HepG2 (cell line): ENCODE measurements around the gene EREG. TPM values are rescaled to one million over a fixed set of nuclear protein-coding genes. Genes with fewer than 3 reads are reported as not detected.

Experiments
- ATAC-seq: fragments of 200-7000 bp; cut with Tn5 transposase; 3 replicates; pipeline ENCODE4 v1.9.1; 2020; ENCODE audit warnings: mild to moderate bottlenecking, moderate library complexity
- BruUV-seq: library from RNA; stranded (reverse); fragments of 400-500 nt; replicated peaks from 2 replicates; lab custom pipeline; 2021; lab: Mats Ljungman, UMichigan
- CTCF ChIA-PET: fragments of 300-600 bp; formaldehyde crosslinking; extraction: SDS; loops from one replicate; lab custom pipeline; 2021; ENCODE audit warnings: low total read pairs, inconsistent platforms, low intra/inter-chr PET ratio; lab: Yijun Ruan, JAX
- POLR2A ChIA-PET: fragments of 350-600 bp; sonication (Branson Sonifier 250); formaldehyde crosslinking; loops from one replicate; lab custom pipeline; 2020; ENCODE audit warnings: antibody characterized with exemption, inconsistent platforms; lab: Yijun Ruan, JAX
- DNase-seq: peaks from one replicate; pipeline ENCODE4 v3.0.0-alpha.2; 2015; ENCODE audit warnings: low spot score
- FAIRE-seq: peaks from 3 replicates; lab custom pipeline; 2011; peaks lifted over from hg19 to GRCh38; lab: Jason Lieb, UNC
- H2AFZ ChIP-seq: one replicate; pipeline ENCODE4 v1.6.1; 2011; ENCODE audit warnings: low read length, inconsistent platforms
- H3K27ac ChIP-seq: fragments of 300-600 bp; 3 replicates; pipeline ENCODE4 v1.8.0; 2011; ENCODE audit warnings: mixed run types, mild to moderate bottlenecking, mixed read lengths, low read length, inconsistent platforms; ENCODE audit not compliant: insufficient read depth; ENCODE audit errors: extremely low read length
- H3K27me3 ChIP-seq, 2 experiments: fragments of 200-600 bp in 1 of 2; 2 replicates in 1 of 2; 3 replicates in 1 of 2; pipeline versions ENCODE4 v1.6.0 to v1.8.0; 2011; ENCODE audit warnings: low read length in 2 of 2, mild to moderate bottlenecking in 2 of 2, moderate library complexity in 2 of 2, inconsistent platforms in 1 of 2; ENCODE audit not compliant: insufficient read depth in 2 of 2, control insufficient read depth in 1 of 2
- H3K36me3 ChIP-seq, 2 experiments: fragments of 200-600 bp in 1 of 2; replicated peaks in 1 of 2; 2 replicates in 1 of 2; 3 replicates in 1 of 2; pipeline versions ENCODE4 v1.5.1 to v1.8.0; 2011; ENCODE audit warnings: low read length in 2 of 2, inconsistent platforms in 1 of 2; ENCODE audit not compliant: insufficient read depth in 2 of 2, control insufficient read depth in 1 of 2
- H3K4me1 ChIP-seq: 2 replicates; pipeline ENCODE4 v1.5.1; 2012; ENCODE audit warnings: low read length, inconsistent platforms; ENCODE audit not compliant: insufficient read depth
- H3K4me2 ChIP-seq: 2 replicates; pipeline ENCODE4 v1.6.0; 2011; ENCODE audit warnings: low read depth, low read length, inconsistent platforms
- H3K4me3 ChIP-seq, 3 experiments: fragments of 200-600 bp in 1 of 3; sonication (generic), shearing (Covaris generic) in 1 of 3; replicated peaks in 1 of 3; 2 replicates each; pipeline ENCODE4 v1.5.1; 2011 to 2016; ENCODE audit warnings: low read length in 3 of 3, inconsistent platforms in 2 of 3, low read depth in 2 of 3, mild to moderate bottlenecking in 2 of 3, control low read depth in 1 of 3, mixed read lengths in 1 of 3; ENCODE audit not compliant: insufficient read depth in 1 of 3
- H3K79me2 ChIP-seq: one replicate; pipeline ENCODE4 v1.6.1; 2011; ENCODE audit warnings: low read length, inconsistent platforms; ENCODE audit not compliant: insufficient read depth
- H3K9ac ChIP-seq: 2 replicates; pipeline ENCODE4 v1.6.0; 2011; ENCODE audit warnings: mild to moderate bottlenecking, low read depth, low read length, inconsistent platforms; ENCODE audit not compliant: insufficient read depth
- H3K9me3 ChIP-seq: 2 replicates; pipeline ENCODE4 v1.5.1; 2012; ENCODE audit warnings: mild to moderate bottlenecking, low read length
- H4K20me1 ChIP-seq: 2 replicates; pipeline ENCODE4 v1.6.0; 2011; ENCODE audit warnings: inconsistent platforms, mild to moderate bottlenecking, low read length, moderate library complexity; ENCODE audit not compliant: insufficient read depth
- MAFF ChIP-seq: IDR thresholded peaks from 2 replicates; pipeline ENCODE4 v1.6.1; 2011; ENCODE audit warnings: low read depth, low read length, improper control_type of control experiment
- MAFK ChIP-seq, 2 experiments: IDR thresholded peaks in 1 of 2; conservative IDR thresholded peaks in 1 of 2; 2 replicates each; pipeline ENCODE4 v1.6.1; 2011; ENCODE audit warnings: improper control_type of control experiment in 2 of 2, low read length in 2 of 2
- MLXIP ChIP-seq: sonication (generic); formaldehyde crosslinking; IDR thresholded peaks from 2 replicates; pipeline ENCODE4 v1.9.0; 2021; ENCODE audit warnings: missing genetic modification reagents, borderline replicate concordance
- PRDM4 ChIP-seq: sonication (generic); formaldehyde crosslinking; IDR thresholded peaks from 2 replicates; pipeline ENCODE4 v1.9.0; 2021; ENCODE audit warnings: missing genetic modification reagents, borderline replicate concordance
- STAG1 ChIP-seq: sonication (generic); formaldehyde crosslinking; IDR thresholded peaks from 2 replicates; pipeline ENCODE4 v1.4.0; 2020; ENCODE audit warnings: missing genetic modification reagents
- TARDBP ChIP-seq: sonication (generic); formaldehyde crosslinking; IDR thresholded peaks from 2 replicates; pipeline ENCODE4 v1.8.0; 2022; ENCODE audit warnings: mild to moderate bottlenecking, missing genetic modification reagents
- ZBTB37 ChIP-seq: sonication (generic); formaldehyde crosslinking; IDR thresholded peaks from 2 replicates; pipeline ENCODE4 v1.4.0; 2020; ENCODE audit warnings: mild to moderate bottlenecking, missing genetic modification reagents
- ZNF768 ChIP-seq: sonication (generic); formaldehyde crosslinking; IDR thresholded peaks from 2 replicates; pipeline ENCODE4 v1.4.0; 2020; ENCODE audit warnings: missing genetic modification reagents
- WGBS: methylation state at CpG from one replicate; pipeline ENCODE4 v1.1.6; 2017; ENCODE audit warnings: low lambda C conversion rate; 5-methylcytosine and 5-hydroxymethylcytosine counted together
- in situ Hi-C: cut with HindIII; loops from 2 replicates; pipeline ENCODE4 v1.10.0; 2017; ENCODE audit warnings: low pct_unique_long_range_greater_than_20kb; ENCODE audit not compliant: extremely low pct_ligation_motif_present
- intact Hi-C: fragments of 100-400 bp; cut with micrococcal nuclease; formaldehyde crosslinking; loops from one replicate; pipeline ENCODE4 v1.10.0; 2022; ENCODE audit not compliant: unreplicated experiment
- polyA plus RNA-seq, 8 experiments: library from polyadenylated mRNA; depleted of rRNA in 3 of 8; stranded (reverse) in 7 of 8; unstranded in 1 of 8; fragments of >200 nt; fragmentation: Illumina TruSeq in 4 of 8; extraction: Trizol in 4 of 8; gene quantifications; 2 replicates each; pipeline versions ENCODE4 v1.2.1 to v1.2.3, GENCODE V29; 2011 to 2016; ENCODE audit warnings: low read depth in 4 of 8, missing spikeins in 1 of 8, mixed read lengths in 1 of 8; ENCODE audit not compliant: insufficient read depth in 1 of 8
- total RNA-seq, 5 experiments: library from RNA; depleted of rRNA; stranded (reverse); fragments of >200 nt; fragmentation: Illumina TruSeq; extraction: Trizol; gene quantifications; 2 replicates each; pipeline ENCODE4 v1.2.3, GENCODE V29; 2016; ENCODE audit warnings: low read depth in 1 of 5

Gene EREG
- total and polyA plus RNA-seq, 2 of the 13 experiments (the other 11 are each of a cell fraction or from before 2014, with no cell fraction given), result 0.11 to 0.13 TPM

- H3K79me2 ChIP-seq, result no peaks in the 10 kb centered on the region
- 37% methylated on average over 1 of the region's 1 CpG for whole genome bisulfite sequencing
- FAIRE-seq, result no peak
- H3K36me3 ChIP-seq, result no peaks in the 10 kb centered on the region
- H3K4me3 ChIP-seq, result no peak overlapping the region
- no peak overlapping the region for H2AFZ ChIP-seq
- no peaks in the 10 kb centered on the region for H3K4me1 ChIP-seq
- no TSS peak for BruUV-seq
- H3K27me3 ChIP-seq, result no peaks in the 10 kb centered on the region
- POLR2A ChIA-PET, result no interaction called here
- no peak overlapping the region for H3K9ac ChIP-seq
- H3K9me3 ChIP-seq, result no peaks in the 10 kb centered on the region
- no peak for TF ChIP-seq TARDBP (CRISPR knock-in tag)
- TF ChIP-seq MAFK (conservative IDR thresholded peaks at IDR 0.05 in 1 of 2, IDR thresholded peaks at IDR 0.05 in 1 of 2; ENCODE audit: low read length in 2 of 2), result peak; percentile 36 to 49; a peak in 2 of 4 replicates
- TF ChIP-seq PRDM4, result no peak
- peak; percentile 45; the same call in 1 of the 2 replicates for TF ChIP-seq MAFF
- DNase-seq, result no peak
- CTCF ChIA-PET, result no interaction called here
- H3K27ac ChIP-seq, result no peak overlapping the region
- H3K4me2 ChIP-seq, result no peak overlapping the region
- intact Hi-C loops, result loop anchor here (5.0 kb wide), 1 partner anchor 187 kb away; no protein-coding TSS in a partner anchor
- no peaks in the 10 kb centered on the region for H4K20me1 ChIP-seq
- in situ Hi-C loops, result no loop called here
- no peak for ATAC-seq
These were observed 9.2 kb downstream of the EREG start for GRCh38 chr4:74374128-74374527.

- H2AFZ ChIP-seq, result no peak overlapping the region
- DNase-seq, result no peak
- POLR2A ChIA-PET, result no interaction called here
- CTCF ChIA-PET, result no interaction called here
- no peaks in the 10 kb centered on the region for H3K4me1 ChIP-seq
- in situ Hi-C loops, result loop anchor here (5.0 kb wide), 2 partner anchors 163 to 298 kb away; no protein-coding TSS in a partner anchor
- ATAC-seq, result no peak
- no peak overlapping the region for H3K27ac ChIP-seq
- no peak overlapping the region for H3K4me2 ChIP-seq
- no peaks in the 10 kb centered on the region for H3K27me3 ChIP-seq
- H3K9me3 ChIP-seq, result no peaks in the 10 kb centered on the region
- H4K20me1 ChIP-seq, result no peaks in the 10 kb centered on the region
- H3K4me3 ChIP-seq, result no peak overlapping the region
- no peaks in the 10 kb centered on the region for H3K79me2 ChIP-seq
- no peak overlapping the region for H3K9ac ChIP-seq
- H3K36me3 ChIP-seq, result no peaks in the 10 kb centered on the region
- no peak for FAIRE-seq
- whole genome bisulfite sequencing, result 85% methylated on average over 10 of the region's 10 CpGs
- intact Hi-C loops, result loop anchor here (5.0 kb wide), 1 partner anchor 187 kb away; no protein-coding TSS in a partner anchor
- no TSS peak for BruUV-seq
- TF ChIP-seq ZBTB37 (CRISPR knock-in tag) (no peak), STAG1 (no peak), MLXIP (CRISPR knock-in tag) (no peak), ZNF768 (CRISPR knock-in tag) (no peak)
These were observed 9.8 kb downstream of the EREG start for GRCh38 chr4:74374561-74375327.
